Peyer's patch (tissue), 4 donors: ENCODE data around the gene PTCHD4.

Source experiments
- POLR2A ChIP-seq, 2 donors: fragments of 450-650 bp; IDR thresholded peaks; one replicate each; pipeline ENCODE4 v1.5.1; 2017; ENCODE audit warnings: antibody characterized with exemption in 2 of 2, mild to moderate bottlenecking in 2 of 2, moderate library complexity in 2 of 2
- TF ChIP-seq, protein P1 (sequence below), 6 experiments: fragments of 450-650 bp in 4 of 6; fragments of 200-600 bp in 2 of 6; sonication (generic) in 1 of 6; IDR thresholded peaks; one replicate each; pipeline ENCODE4 v1.5.1; 2017 to 2019; ENCODE audit warnings: antibody characterized with exemption in 6 of 6, mild to moderate bottlenecking in 3 of 6, moderate library complexity in 1 of 6

DNA sequence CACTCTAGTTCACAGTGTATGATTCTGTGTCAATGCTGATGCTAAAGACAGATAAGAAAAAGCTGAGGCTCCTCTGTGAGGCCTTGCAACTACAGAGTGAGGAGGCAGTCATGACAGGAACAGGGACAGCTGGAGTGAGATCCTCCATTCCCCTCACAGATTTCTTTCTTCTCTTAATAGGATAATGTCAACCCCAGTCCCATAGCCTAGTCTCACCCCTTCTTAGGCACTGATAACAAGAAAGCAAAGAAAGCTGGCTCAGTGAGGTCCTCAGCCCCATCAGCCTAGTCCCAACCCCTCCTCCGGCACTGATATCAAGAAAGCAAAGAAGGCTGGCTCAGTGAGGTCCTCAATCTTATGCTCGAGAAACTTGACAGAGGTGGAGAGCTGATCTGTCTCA lies 2.1 kb upstream of the PTCHD4 start:
- TF ChIP-seq, protein P1, sequence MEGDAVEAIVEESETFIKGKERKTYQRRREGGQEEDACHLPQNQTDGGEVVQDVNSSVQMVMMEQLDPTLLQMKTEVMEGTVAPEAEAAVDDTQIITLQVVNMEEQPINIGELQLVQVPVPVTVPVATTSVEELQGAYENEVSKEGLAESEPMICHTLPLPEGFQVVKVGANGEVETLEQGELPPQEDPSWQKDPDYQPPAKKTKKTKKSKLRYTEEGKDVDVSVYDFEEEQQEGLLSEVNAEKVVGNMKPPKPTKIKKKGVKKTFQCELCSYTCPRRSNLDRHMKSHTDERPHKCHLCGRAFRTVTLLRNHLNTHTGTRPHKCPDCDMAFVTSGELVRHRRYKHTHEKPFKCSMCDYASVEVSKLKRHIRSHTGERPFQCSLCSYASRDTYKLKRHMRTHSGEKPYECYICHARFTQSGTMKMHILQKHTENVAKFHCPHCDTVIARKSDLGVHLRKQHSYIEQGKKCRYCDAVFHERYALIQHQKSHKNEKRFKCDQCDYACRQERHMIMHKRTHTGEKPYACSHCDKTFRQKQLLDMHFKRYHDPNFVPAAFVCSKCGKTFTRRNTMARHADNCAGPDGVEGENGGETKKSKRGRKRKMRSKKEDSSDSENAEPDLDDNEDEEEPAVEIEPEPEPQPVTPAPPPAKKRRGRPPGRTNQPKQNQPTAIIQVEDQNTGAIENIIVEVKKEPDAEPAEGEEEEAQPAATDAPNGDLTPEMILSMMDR (IDR thresholded peaks at IDR 0.05), result no peak
- no peak for TF ChIP-seq POLR2A (IDR thresholded peaks at IDR 0.05)
